ENCODE data around the gene RYR2. TPM values are rescaled to one million over a fixed set of nuclear protein-coding genes. Genes with fewer than 3 reads are reported as not detected.

Gene RYR2
- total RNA-seq, 1 experiment from 2014 or later = 4.0 TPM

DNA sequence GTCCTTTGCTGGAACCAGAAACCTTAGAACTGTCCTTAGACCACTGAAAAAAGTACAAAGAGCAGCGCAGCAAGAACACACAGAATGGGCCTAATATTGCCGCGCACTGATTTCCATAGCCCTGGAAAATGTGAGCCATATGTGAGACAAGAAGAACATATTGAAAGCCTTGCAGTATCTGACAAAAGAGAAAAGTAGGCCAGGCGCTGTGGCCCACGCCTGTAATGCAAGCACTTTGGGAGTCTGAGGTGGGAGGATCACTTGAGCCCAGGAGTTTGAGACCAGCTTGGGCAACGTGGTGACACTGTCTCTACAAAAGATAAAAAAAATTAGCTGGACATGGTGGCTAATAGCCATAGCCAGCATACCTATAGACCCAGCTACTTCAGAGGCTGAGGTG, 300.7 kb downstream of the RYR2 start:
- DNase-seq (ENCODE audit: unreplicated experiment) = no peak
- Mint-ChIP-seq H3K9me3 (ENCODE audit: unreplicated experiment) (no peaks in the 10 kb centered on the region), H3K4me1 (ENCODE audit: insufficient read depth, unreplicated experiment) (no peaks in the 10 kb centered on the region), H3K4me3 (ENCODE audit: unreplicated experiment) (no peak overlapping the region), H3K27me3 (ENCODE audit: insufficient read depth, unreplicated experiment) (peaks cover 80% of the 10 kb centered on the region), H3K36me3 (ENCODE audit: insufficient read depth, unreplicated experiment) (no peaks in the 10 kb centered on the region), H3K27ac (ENCODE audit: low read depth, unreplicated experiment) (no peak overlapping the region)
- CTCF ChIA-PET = interaction anchor here (0.6 to 2.4 kb wide), 5 partner anchors 14 to 463 kb away, joined by 3 to 6 read pairs (median 4); no protein-coding TSS in a partner anchor
- BruUV-seq (replicated peaks) = no TSS peak
- POLR2A ChIA-PET = no interaction called here
- TF ChIP-seq, protein P1, sequence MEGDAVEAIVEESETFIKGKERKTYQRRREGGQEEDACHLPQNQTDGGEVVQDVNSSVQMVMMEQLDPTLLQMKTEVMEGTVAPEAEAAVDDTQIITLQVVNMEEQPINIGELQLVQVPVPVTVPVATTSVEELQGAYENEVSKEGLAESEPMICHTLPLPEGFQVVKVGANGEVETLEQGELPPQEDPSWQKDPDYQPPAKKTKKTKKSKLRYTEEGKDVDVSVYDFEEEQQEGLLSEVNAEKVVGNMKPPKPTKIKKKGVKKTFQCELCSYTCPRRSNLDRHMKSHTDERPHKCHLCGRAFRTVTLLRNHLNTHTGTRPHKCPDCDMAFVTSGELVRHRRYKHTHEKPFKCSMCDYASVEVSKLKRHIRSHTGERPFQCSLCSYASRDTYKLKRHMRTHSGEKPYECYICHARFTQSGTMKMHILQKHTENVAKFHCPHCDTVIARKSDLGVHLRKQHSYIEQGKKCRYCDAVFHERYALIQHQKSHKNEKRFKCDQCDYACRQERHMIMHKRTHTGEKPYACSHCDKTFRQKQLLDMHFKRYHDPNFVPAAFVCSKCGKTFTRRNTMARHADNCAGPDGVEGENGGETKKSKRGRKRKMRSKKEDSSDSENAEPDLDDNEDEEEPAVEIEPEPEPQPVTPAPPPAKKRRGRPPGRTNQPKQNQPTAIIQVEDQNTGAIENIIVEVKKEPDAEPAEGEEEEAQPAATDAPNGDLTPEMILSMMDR (IDR thresholded peaks at IDR 0.05; ENCODE audit: unreplicated experiment) = no peak
- intact Hi-C loops (cut with micrococcal nuclease) = no loop called here

- Mint-ChIP-seq H3K27ac (ENCODE audit: low read depth, unreplicated experiment) (no peak overlapping the region), H3K4me3 (ENCODE audit: unreplicated experiment) (no peak overlapping the region), H3K27me3 (ENCODE audit: insufficient read depth, unreplicated experiment) (peaks cover 98% of the 10 kb centered on the region), H3K9me3 (ENCODE audit: unreplicated experiment) (no peaks in the 10 kb centered on the region), H3K36me3 (ENCODE audit: insufficient read depth, unreplicated experiment) (no peaks in the 10 kb centered on the region), H3K4me1 (ENCODE audit: insufficient read depth, unreplicated experiment) (no peaks in the 10 kb centered on the region)
- CTCF ChIA-PET = interaction anchor here (0.6 kb wide), 1 partner anchor 395 kb away, joined by 4 read pairs; no protein-coding TSS in a partner anchor
- intact Hi-C loops (cut with micrococcal nuclease) = no loop called here
- BruUV-seq (replicated peaks) = no TSS peak
- POLR2A ChIA-PET = interaction anchor here (0.6 kb wide), 1 partner anchor 33 kb away, joined by 3 read pairs; no protein-coding TSS in a partner anchor
- TF ChIP-seq, protein P1 (IDR thresholded peaks at IDR 0.05; ENCODE audit: unreplicated experiment) = no peak
- no peak for DNase-seq (ENCODE audit: unreplicated experiment)
Observed at GRCh38 chr1:237352747-237353146, 310.8 kb downstream of the RYR2 start.

DNA sequence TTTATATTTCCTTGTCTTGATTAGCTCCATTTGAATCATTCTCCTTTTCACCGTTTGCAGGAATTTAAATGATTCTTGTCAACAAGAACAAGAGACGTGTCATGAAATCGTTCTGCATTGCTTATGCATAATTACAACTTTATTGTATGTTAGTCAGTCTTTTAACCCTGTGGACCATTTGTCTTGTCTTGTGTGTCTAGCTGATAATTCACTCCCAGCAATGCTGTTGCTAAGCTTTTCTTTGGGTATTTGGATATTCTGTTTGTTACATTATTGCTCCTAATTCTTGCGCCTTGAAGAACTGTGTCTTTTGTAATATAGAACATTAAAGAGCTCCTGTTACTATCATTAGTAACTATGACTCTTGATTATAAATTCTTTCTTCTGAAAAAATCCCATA, 311.9 kb downstream of the RYR2 start:
- Mint-ChIP-seq H3K27ac (ENCODE audit: low read depth, unreplicated experiment) (no peak overlapping the region), H3K9me3 (ENCODE audit: unreplicated experiment) (no peaks in the 10 kb centered on the region), H3K4me3 (ENCODE audit: unreplicated experiment) (no peak overlapping the region), H3K36me3 (ENCODE audit: insufficient read depth, unreplicated experiment) (no peaks in the 10 kb centered on the region), H3K4me1 (ENCODE audit: insufficient read depth, unreplicated experiment) (no peaks in the 10 kb centered on the region), H3K27me3 (ENCODE audit: insufficient read depth, unreplicated experiment) (peaks cover 94% of the 10 kb centered on the region)
- intact Hi-C loops (cut with micrococcal nuclease) = no loop called here
- DNase-seq (ENCODE audit: unreplicated experiment) = no peak
- no TSS peak for BruUV-seq (replicated peaks)
- ChIA-PET CTCF (interaction anchor here (0.6 to 1.1 kb wide), 6 partner anchors 12 to 935 kb away, joined by 3 to 6 read pairs (median 4); no protein-coding TSS in a partner anchor), POLR2A (interaction anchor here (0.8 kb wide), 1 partner anchor 14 kb away, joined by 3 read pairs; no protein-coding TSS in a partner anchor)
- TF ChIP-seq, protein P1 (IDR thresholded peaks at IDR 0.05; ENCODE audit: unreplicated experiment) = no peak

DNA sequence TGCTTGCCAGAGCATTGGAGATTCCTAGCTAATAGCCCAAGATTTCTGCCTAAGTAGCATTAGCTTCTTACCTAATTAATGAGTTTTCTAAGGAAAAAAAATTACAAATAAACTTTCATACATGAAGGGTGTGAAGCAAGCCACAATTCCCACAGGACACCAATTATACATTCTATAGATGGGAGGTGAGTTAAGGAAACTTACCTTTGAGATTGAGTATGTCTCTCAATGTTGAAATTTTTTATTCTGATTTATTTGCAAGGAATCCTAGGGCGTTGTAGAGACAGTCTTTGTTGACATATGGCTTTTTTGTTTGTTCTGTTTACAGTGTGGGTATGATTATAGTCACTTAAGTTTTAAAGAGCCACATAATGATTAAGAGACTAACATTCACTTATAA, 313.0 kb downstream of the RYR2 start:
- Mint-ChIP-seq H3K4me1 (ENCODE audit: insufficient read depth, unreplicated experiment) (no peaks in the 10 kb centered on the region), H3K27me3 (ENCODE audit: insufficient read depth, unreplicated experiment) (peaks cover 88% of the 10 kb centered on the region), H3K27ac (ENCODE audit: low read depth, unreplicated experiment) (no peak overlapping the region), H3K4me3 (ENCODE audit: unreplicated experiment) (no peak overlapping the region), H3K9me3 (ENCODE audit: unreplicated experiment) (no peaks in the 10 kb centered on the region), H3K36me3 (ENCODE audit: insufficient read depth, unreplicated experiment) (no peaks in the 10 kb centered on the region)
- BruUV-seq (replicated peaks) = no TSS peak
- CTCF ChIA-PET = interaction anchor here (0.6 to 1.1 kb wide), 2 partner anchors 43 to 349 kb away, joined by 3 to 6 read pairs; no protein-coding TSS in a partner anchor
- intact Hi-C loops (cut with micrococcal nuclease) = no loop called here
- POLR2A ChIA-PET = no interaction called here
- DNase-seq (ENCODE audit: unreplicated experiment) = no peak
- TF ChIP-seq, protein P1 (IDR thresholded peaks at IDR 0.05; ENCODE audit: unreplicated experiment) = no peak

Measured in MCF 10A (cell line).